Mesothelial cell of epicardium (in vitro differentiated cells): ENCODE results near the gene UQCR11. TPM values are rescaled to one million over a fixed set of nuclear protein-coding genes. Genes with fewer than 3 reads are reported as not detected.
A peak's percentile ranks its signal among the peaks of the same experiment; 100 is the strongest.

Experiments used
- DNase-seq, 2 experiments: peaks; one replicate each; pipeline ENCODE4 v3.0.0; 2021; ENCODE audit warnings: low spot score in 2 of 2; ENCODE audit not compliant: unreplicated experiment in 2 of 2
- H3K27ac Mint-ChIP-seq: 2 replicates; pipeline ENCODE4 v1.8.0; 2021; ENCODE audit warnings: mixed read lengths
- H3K27me3 Mint-ChIP-seq: 2 replicates; pipeline ENCODE4 v1.8.0; 2021; ENCODE audit warnings: low read depth, mixed read lengths
- H3K36me3 Mint-ChIP-seq: 2 replicates; pipeline ENCODE4 v1.8.0; 2021; ENCODE audit warnings: mixed read lengths
- H3K4me1 Mint-ChIP-seq: 2 replicates; pipeline ENCODE4 v1.8.0; 2021; ENCODE audit warnings: mixed read lengths
- H3K4me3 Mint-ChIP-seq: 2 replicates; pipeline ENCODE4 v1.8.0; 2021; ENCODE audit warnings: mild to moderate bottlenecking, moderate library complexity, mixed read lengths
- H3K9me3 Mint-ChIP-seq: 2 replicates; pipeline ENCODE4 v1.8.0; 2021; ENCODE audit warnings: mixed read lengths
- total RNA-seq: library from RNA; stranded (reverse); gene quantifications from 3 replicates; pipeline ENCODE4 v1.2.1, GENCODE V29; 2021
- TF ChIP-seq, protein P1 (sequence below): fragments of 200-600 bp; sonication (generic); IDR thresholded peaks from one replicate; pipeline ENCODE4 v1.5.0; 2021; ENCODE audit warnings: antibody characterized with exemption; ENCODE audit not compliant: unreplicated experiment

The UQCR11 gene
- total RNA-seq, 1 donor from 2014 or later: 143 TPM

DNA sequence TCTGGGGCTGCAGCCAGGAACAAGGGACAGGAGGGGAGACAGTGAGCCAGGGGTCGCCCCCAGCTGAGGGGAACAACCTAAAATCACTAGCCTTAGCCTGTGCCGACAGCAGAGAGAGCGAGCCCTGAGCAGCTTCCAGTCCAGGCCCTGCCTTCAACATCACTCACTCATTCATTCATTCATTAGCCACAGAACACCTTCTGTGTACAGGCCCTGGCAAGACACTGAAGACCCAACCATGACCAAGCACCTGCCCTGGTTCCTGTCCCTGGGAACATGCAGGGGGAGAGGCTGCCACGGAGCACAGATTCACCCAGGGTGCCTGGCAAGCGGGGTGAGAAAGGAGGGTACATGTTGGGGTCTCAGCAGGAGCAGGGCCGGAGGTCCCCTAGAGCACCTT, 42.0 kb downstream of the UQCR11 start:
- no peak for DNase-seq
- TF ChIP-seq, protein P1, sequence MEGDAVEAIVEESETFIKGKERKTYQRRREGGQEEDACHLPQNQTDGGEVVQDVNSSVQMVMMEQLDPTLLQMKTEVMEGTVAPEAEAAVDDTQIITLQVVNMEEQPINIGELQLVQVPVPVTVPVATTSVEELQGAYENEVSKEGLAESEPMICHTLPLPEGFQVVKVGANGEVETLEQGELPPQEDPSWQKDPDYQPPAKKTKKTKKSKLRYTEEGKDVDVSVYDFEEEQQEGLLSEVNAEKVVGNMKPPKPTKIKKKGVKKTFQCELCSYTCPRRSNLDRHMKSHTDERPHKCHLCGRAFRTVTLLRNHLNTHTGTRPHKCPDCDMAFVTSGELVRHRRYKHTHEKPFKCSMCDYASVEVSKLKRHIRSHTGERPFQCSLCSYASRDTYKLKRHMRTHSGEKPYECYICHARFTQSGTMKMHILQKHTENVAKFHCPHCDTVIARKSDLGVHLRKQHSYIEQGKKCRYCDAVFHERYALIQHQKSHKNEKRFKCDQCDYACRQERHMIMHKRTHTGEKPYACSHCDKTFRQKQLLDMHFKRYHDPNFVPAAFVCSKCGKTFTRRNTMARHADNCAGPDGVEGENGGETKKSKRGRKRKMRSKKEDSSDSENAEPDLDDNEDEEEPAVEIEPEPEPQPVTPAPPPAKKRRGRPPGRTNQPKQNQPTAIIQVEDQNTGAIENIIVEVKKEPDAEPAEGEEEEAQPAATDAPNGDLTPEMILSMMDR: no peak
- H3K36me3 Mint-ChIP-seq: peaks cover 12% of the 10 kb centered on the region
- H3K27me3 Mint-ChIP-seq: no peaks in the 10 kb centered on the region
- peak overlapping the region; percentile 53 for H3K27ac Mint-ChIP-seq
- peaks cover 8% of the 10 kb centered on the region for H3K4me1 Mint-ChIP-seq
- H3K9me3 Mint-ChIP-seq: no peaks in the 10 kb centered on the region
- H3K4me3 Mint-ChIP-seq: no peak overlapping the region

DNA sequence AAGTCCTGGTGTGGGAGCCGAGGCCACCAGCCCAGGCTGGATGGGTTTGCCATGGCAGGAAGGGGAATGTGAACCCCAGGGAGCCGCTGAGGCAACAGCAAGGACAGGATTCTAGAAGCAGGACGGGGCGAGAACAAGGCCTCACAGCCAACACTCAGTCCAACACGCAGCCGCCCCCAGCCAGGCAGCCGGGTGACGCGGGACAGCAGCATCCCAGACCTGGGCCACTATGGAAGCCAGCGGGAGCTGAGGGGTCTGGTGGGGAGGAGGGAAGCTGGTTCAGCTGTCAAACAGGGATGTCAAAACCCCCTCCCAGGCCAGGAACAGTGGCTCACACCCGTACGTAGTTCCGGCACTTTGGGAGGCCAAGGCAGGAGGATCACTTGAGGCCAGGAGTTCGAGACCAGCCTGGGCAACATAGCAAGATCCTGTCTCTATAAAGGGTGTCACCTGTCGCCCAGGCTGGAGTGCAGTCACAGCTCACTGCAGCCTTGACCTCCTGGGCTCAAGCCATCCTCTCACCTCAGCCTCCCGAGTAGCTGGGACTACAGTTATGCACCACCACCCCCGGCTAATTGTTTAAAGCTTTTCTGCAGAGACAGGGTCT, 43.9 kb downstream of the UQCR11 start:
- Mint-ChIP-seq H3K9me3 (no peaks in the 10 kb centered on the region), H3K27me3 (no peaks in the 10 kb centered on the region), H3K4me3 (no peak overlapping the region), H3K36me3 (peaks cover 17% of the 10 kb centered on the region), H3K27ac (no peak overlapping the region), H3K4me1 (peaks cover 8% of the 10 kb centered on the region)
- TF ChIP-seq, protein P1: no peak
- no peak for DNase-seq

DNA sequence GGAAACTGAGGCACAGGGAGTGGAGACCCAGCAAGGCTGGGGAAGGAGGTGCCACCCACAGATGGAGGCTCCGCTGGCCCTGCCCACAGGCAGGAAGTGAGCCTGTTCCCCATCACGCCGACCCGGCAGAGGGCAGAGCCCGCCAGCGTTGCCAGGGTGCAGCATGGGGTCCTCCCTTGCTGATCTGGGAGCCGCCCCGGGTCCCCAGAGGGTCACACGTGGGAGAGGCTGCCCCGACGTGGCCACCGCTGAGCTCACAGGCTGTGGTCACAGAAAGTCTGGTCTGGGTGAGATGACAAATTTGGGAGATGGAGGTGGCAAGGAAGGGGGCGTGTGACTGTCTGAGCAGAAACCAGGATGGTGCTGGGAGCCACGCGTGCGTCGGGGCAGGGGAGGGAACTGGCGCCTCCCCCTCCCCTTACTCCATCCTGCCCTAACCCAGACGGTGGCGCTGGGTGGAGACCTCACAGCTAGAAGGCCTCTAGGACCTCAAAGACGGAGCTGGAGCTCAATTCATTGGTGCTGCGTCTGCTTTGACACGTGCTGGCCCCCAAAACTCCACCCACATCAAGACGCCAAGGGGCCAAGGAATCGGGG, 44.9 kb downstream of the UQCR11 start:
- peaks cover 4% of the 10 kb centered on the region for H3K4me1 Mint-ChIP-seq
- H3K36me3 Mint-ChIP-seq: peaks cover 17% of the 10 kb centered on the region
- no peak for DNase-seq
- TF ChIP-seq, protein P1: no peak
- no peak overlapping the region for H3K4me3 Mint-ChIP-seq
- H3K27me3 Mint-ChIP-seq: no peaks in the 10 kb centered on the region
- H3K9me3 Mint-ChIP-seq: no peaks in the 10 kb centered on the region
- no peak overlapping the region for H3K27ac Mint-ChIP-seq

DNA sequence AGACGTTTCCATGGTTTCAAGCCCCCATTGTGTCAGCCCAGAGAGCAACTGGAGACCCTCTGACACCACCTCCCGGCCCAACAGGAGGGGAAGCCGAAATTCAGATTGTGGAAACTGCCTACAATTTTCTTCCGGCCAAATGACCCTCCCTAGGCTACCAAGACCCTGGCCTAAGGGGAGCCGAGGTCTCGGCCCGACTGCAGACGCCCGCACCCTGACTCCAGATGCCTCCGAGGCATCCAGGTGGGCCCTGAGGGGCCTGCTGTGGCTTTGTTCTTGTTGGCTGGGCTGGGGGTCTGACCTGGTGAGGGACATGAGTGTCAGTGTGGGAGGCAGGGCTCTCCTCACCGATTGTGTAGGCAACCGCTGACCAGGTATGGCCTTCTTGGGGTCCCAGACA, 46.7 kb downstream of the UQCR11 start:
- Mint-ChIP-seq H3K27ac (peak overlapping the region; percentile 48), H3K9me3 (no peaks in the 10 kb centered on the region), H3K4me1 (no peaks in the 10 kb centered on the region), H3K36me3 (peaks cover 13% of the 10 kb centered on the region), H3K4me3 (no peak overlapping the region), H3K27me3 (no peaks in the 10 kb centered on the region)
- TF ChIP-seq, protein P1: no peak
- no peak for DNase-seq

DNA sequence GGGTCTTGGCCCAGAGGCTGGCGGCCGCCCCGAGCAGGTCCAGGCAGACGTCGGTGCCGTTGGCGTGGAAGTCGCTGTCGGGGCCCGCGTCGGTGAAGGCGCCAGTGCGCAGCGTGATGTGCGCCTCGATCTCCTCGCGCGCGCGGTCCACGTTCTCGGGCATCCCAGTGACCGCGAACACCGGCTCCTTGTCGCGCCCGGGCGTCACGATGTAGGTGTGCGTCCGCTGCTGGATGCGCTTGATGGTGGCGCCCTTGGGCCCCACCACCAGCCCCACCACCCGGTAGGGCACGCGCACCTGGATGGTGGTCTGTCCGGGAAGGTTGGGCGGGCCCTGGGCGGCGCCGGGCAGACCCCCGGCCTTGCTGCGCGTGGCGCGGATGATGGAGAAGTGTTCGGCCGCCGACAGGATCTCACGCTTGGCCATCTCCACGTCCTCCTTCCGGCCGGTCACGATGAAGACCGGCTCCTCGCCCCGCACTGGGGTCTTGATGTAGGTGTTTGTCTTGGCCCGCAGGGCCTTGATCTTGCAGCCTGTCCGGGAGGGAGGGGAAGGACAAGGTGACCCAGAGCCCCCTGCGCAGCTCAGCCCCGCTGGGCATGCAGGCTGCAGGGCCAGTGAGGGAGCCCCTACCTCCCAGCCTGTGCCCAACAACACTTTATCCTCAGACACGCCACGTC, 48.7 kb downstream of the UQCR11 start:
- TF ChIP-seq, protein P1: no peak
- Mint-ChIP-seq H3K27me3 (no peaks in the 10 kb centered on the region), H3K36me3 (peaks cover 7% of the 10 kb centered on the region), H3K4me1 (no peaks in the 10 kb centered on the region), H3K9me3 (no peaks in the 10 kb centered on the region), H3K27ac (no peak overlapping the region), H3K4me3 (no peak overlapping the region)
- no peak for DNase-seq
